GOT3 (cell line): Measurements from ENCODE around the gene MEA1.

ENCODE experiments used
- DNase-seq: peaks from one replicate; lab custom pipeline; 2025; ENCODE audit warnings: mixed read lengths; lab: John Stamatoyannopoulos, UW

The MEA1 gene

GRCh38 chr6:42970871-42971612 is 42.7 kb downstream of the MEA1 start:
- DNase-seq, result no peak

GRCh38 chr6:42969934-42970333 is 43.8 kb downstream of the MEA1 start:
- no peak for DNase-seq

GRCh38 chr6:42969431-42969830 is 44.3 kb downstream of the MEA1 start:
- DNase-seq, result no peak

- DNase-seq, result no peak
Observed at GRCh38 chr6:42968783-42969182, 45.0 kb downstream of the MEA1 start.

- no peak for DNase-seq
Observed at GRCh38 chr6:42968126-42968701, 45.5 kb downstream of the MEA1 start.

- no peak for DNase-seq
Observed at GRCh38 chr6:42967228-42967627, 46.5 kb downstream of the MEA1 start.

GRCh38 chr6:42966571-42966970 is 47.2 kb downstream of the MEA1 start:
- no peak for DNase-seq

- DNase-seq, result no peak
Observed at GRCh38 chr6:42963855-42964605, 49.7 kb downstream of the MEA1 start.

- no peak for DNase-seq
Observed at GRCh38 chr6:42963179-42963854, 50.4 kb downstream of the MEA1 start.

GRCh38 chr6:42962502-42963178 is 51.1 kb downstream of the MEA1 start:
- DNase-seq, result no peak

- no peak for DNase-seq
Observed at GRCh38 chr6:42962096-42962495, 51.6 kb downstream of the MEA1 start.
